GM12878 (cell line): Measurements from ENCODE around the gene CDC20B. TPM values are rescaled to one million over a fixed set of nuclear protein-coding genes. Genes with fewer than 3 reads are reported as not detected.

ENCODE experiments used
- ATAC-seq: fragments of 200-7000 bp; cut with Tn5 transposase; 3 replicates; pipeline ENCODE4 v1.9.1; 2020; ENCODE audit warnings: mild to moderate bottlenecking, moderate library complexity
- BruUV-seq: library from RNA; stranded (reverse); fragments of 400-500 nt; replicated peaks from 2 replicates; lab custom pipeline; 2021; lab: Mats Ljungman, UMichigan
- CTCF ChIA-PET: fragments of 300-600 bp; sonication (Branson Sonifier 250); formaldehyde crosslinking; extraction: SDS; loops from one replicate; lab custom pipeline; 2021; ENCODE audit warnings: inconsistent platforms; lab: Yijun Ruan, JAX
- POLR2A ChIA-PET: fragments of 350-600 bp; formaldehyde crosslinking; extraction: SDS; loops from one replicate; lab custom pipeline; 2021; ENCODE audit warnings: inconsistent platforms; lab: Charles Lee
- RAD21 ChIA-PET: fragments of 300-600 bp; sonication (Branson Sonifier 250); formaldehyde crosslinking; loops from one replicate; lab custom pipeline; 2023; ENCODE audit warnings: antibody characterized with exemption; ENCODE audit not compliant: unreplicated experiment; lab: Charles Lee
- SMC1A ChIA-PET: fragments of 300-600 bp; sonication (Branson Sonifier 250); formaldehyde crosslinking; loops from one replicate; lab custom pipeline; 2023; ENCODE audit not compliant: unreplicated experiment, uncharacterized antibody; lab: Charles Lee
- DNase-seq: peaks from one replicate; pipeline ENCODE4 v3.0.0-alpha.2; 2011; ENCODE audit warnings: low read depth, low spot score
- FAIRE-seq: peaks from 3 replicates; lab custom pipeline; 2011; peaks lifted over from hg19 to GRCh38; lab: Jason Lieb, UNC
- H2AFZ ChIP-seq: 2 replicates; pipeline ENCODE4 v1.6.0; 2011; ENCODE audit warnings: low read depth, low read length, control low read depth; ENCODE audit not compliant: control insufficient read depth
- H3K27ac ChIP-seq: 2 replicates; pipeline ENCODE4 v1.5.1; 2011; ENCODE audit warnings: control low read depth; ENCODE audit not compliant: control insufficient read depth, insufficient read depth
- H3K27me3 ChIP-seq, 2 experiments: replicated peaks in 1 of 2; 2 replicates each; pipeline versions ENCODE4 v1.6.0 to v1.6.1; 2011; ENCODE audit warnings: low read length in 1 of 2; ENCODE audit not compliant: control insufficient read depth in 2 of 2, insufficient read depth in 2 of 2
- H3K36me3 ChIP-seq, 2 experiments: 2 replicates each; pipeline ENCODE4 v1.5.1; 2011; ENCODE audit warnings: low read length in 1 of 2; ENCODE audit not compliant: control insufficient read depth in 2 of 2, insufficient read depth in 2 of 2
- H3K4me1 ChIP-seq: 2 replicates; pipeline ENCODE4 v1.6.1; 2011; ENCODE audit warnings: mild to moderate bottlenecking, low read length, moderate library complexity, mixed read lengths; ENCODE audit not compliant: control insufficient read depth, insufficient read depth
- H3K4me2 ChIP-seq: 2 replicates; pipeline ENCODE4 v1.6.0; 2011; ENCODE audit warnings: control low read depth; ENCODE audit not compliant: control insufficient read depth, insufficient read depth
- H3K4me3 ChIP-seq: fragments of 200-600 bp; sonication (generic); 2 replicates; pipeline ENCODE4 v1.5.1; 2016
- H3K79me2 ChIP-seq: 2 replicates; pipeline ENCODE4 v1.6.0; 2011; ENCODE audit warnings: low read length; ENCODE audit not compliant: control insufficient read depth, insufficient read depth
- H3K9ac ChIP-seq: 2 replicates; pipeline ENCODE4 v1.8.0; 2011; ENCODE audit warnings: low read length, control low read depth, mixed read lengths; ENCODE audit not compliant: control insufficient read depth, insufficient read depth
- H3K9me3 ChIP-seq: replicated peaks from 3 replicates; pipeline ENCODE4 v1.5.1; 2011; ENCODE audit warnings: mild to moderate bottlenecking, low read length; ENCODE audit not compliant: control insufficient read depth, insufficient read depth
- H4K20me1 ChIP-seq: 2 replicates; pipeline ENCODE4 v1.6.0; 2011; ENCODE audit not compliant: control insufficient read depth, insufficient read depth
- BHLHE40 ChIP-seq, 2 experiments: fragments of 450-650 bp in 1 of 2; IDR thresholded peaks; 2 replicates each; pipeline ENCODE4 v1.6.1; 2011 to 2017; ENCODE audit warnings: low read depth in 2 of 2, borderline replicate concordance in 1 of 2, improper control_type of control experiment in 1 of 2, low read length in 1 of 2, mild to moderate bottlenecking in 1 of 2
- BMI1 ChIP-seq: fragments of 450-650 bp; IDR thresholded peaks from 2 replicates; pipeline ENCODE4 v1.6.1; 2016; ENCODE audit warnings: mild to moderate bottlenecking, moderate library complexity, borderline replicate concordance
- DPF2 ChIP-seq: fragments of 450-650 bp; IDR thresholded peaks from 2 replicates; pipeline ENCODE4 v1.6.1; 2017; ENCODE audit warnings: mild to moderate bottlenecking
- JUND ChIP-seq: IDR thresholded peaks from 2 replicates; pipeline ENCODE4 v1.6.1; 2012; ENCODE audit warnings: low read depth, mild to moderate bottlenecking, low read length, improper control_type of control experiment, moderate library complexity
- KAT2A ChIP-seq: conservative IDR thresholded peaks from 2 replicates; pipeline ENCODE4 v1.6.1; 2011; ENCODE audit warnings: low read depth, low read length; ENCODE audit not compliant: control insufficient read depth
- KDM1A ChIP-seq: fragments of 200-600 bp; sonication (generic); IDR thresholded peaks from 2 replicates; pipeline ENCODE4 v1.6.1; 2016; ENCODE audit warnings: borderline replicate concordance
- NFXL1 ChIP-seq: fragments of 450-650 bp; IDR thresholded peaks from 2 replicates; pipeline ENCODE4 v1.6.1; 2017; ENCODE audit warnings: antibody characterized with exemption, mild to moderate bottlenecking, borderline replicate concordance
- POLR2AphosphoS2 ChIP-seq: IDR thresholded peaks from 2 replicates; pipeline ENCODE4 v1.6.1; 2011; ENCODE audit warnings: low read depth, mild to moderate bottlenecking, low read length, improper control_type of control experiment, moderate library complexity
- RELA ChIP-seq: fragments of 450-650 bp; IDR thresholded peaks from 2 replicates; pipeline ENCODE4 v1.8.0; 2014; ENCODE audit warnings: borderline replicate concordance; ENCODE audit not compliant: partially characterized antibody
- SP1 ChIP-seq: IDR thresholded peaks from one replicate; pipeline ENCODE4 v1.6.1; 2011; ENCODE audit warnings: low read depth, low read length
- SREBF1 ChIP-seq: IDR thresholded peaks from 2 replicates; pipeline ENCODE4 v1.6.1; 2012; ENCODE audit warnings: mild to moderate bottlenecking, low read length
- TBL1XR1 ChIP-seq: IDR thresholded peaks from 2 replicates; pipeline ENCODE4 v1.6.1; 2012; ENCODE audit warnings: low read depth, low read length, improper control_type of control experiment
- WGBS: methylation state at CpG from one replicate; pipeline ENCODE4 v1.1.6; 2016; ENCODE audit warnings: low lambda C conversion rate; ENCODE audit not compliant: insufficient replicate concordance, insufficient coverage; ENCODE audit errors: missing lambda C conversion rate; 5-methylcytosine and 5-hydroxymethylcytosine counted together
- in situ Hi-C: fragments of 300-500 bp; cut with MboI; formaldehyde crosslinking; loops from 9 replicates; pipeline ENCODE4 v1.14.3; 2018; ENCODE audit warnings: mixed read lengths
- intact Hi-C: fragments of 100-400 bp; cut with micrococcal nuclease; formaldehyde crosslinking; loops from one replicate; pipeline ENCODE4 v1.14.2; 2022; ENCODE audit not compliant: unreplicated experiment
- polyA plus RNA-seq, 11 experiments: library from polyadenylated mRNA; depleted of rRNA in 4 of 11; unstranded in 6 of 11; stranded (reverse) in 5 of 11; fragments of >200 nt; fragmentation: Nextera tagmentation in 4 of 11; fragmentation: Illumina TruSeq in 1 of 11; extraction: Ambion mirVana in 4 of 11; extraction: Trizol in 1 of 11; gene quantifications; 1 replicate in 1 of 11; 2 replicates in 10 of 11; pipeline versions ENCODE4 v1.2.1 to v1.2.3, GENCODE V29; 2011 to 2016; ENCODE audit warnings: inconsistent platforms in 2 of 11, missing spikeins in 2 of 11, low read depth in 1 of 11
- total RNA-seq, 4 experiments: library from RNA; depleted of rRNA in 3 of 4; stranded (reverse); fragments of >200 nt in 3 of 4; fragmentation: Illumina TruSeq in 1 of 4; extraction: Trizol in 1 of 4; gene quantifications; 2 replicates each; pipeline versions ENCODE4 v1.2.1 to v1.2.3, GENCODE V29; 2013 to 2021

Gene CDC20B
- total and polyA plus RNA-seq, 10 of the 15 experiments (the other 5 are each of a cell fraction or from before 2014, with no cell fraction given) = 0.05 to 0.11 TPM; not detected in 8

GRCh38 chr5:55104946-55105701 lies 67.9 kb downstream of the CDC20B start (continued):
- no peak for TF ChIP-seq RELA
- TF ChIP-seq JUND = no peak
- no peak for TF ChIP-seq SREBF1
- no peak for TF ChIP-seq BHLHE40 (IDR thresholded peaks at IDR 0.05; ENCODE audit: borderline replicate concordance in 1 of 2, low read depth in 2 of 2, low read length in 1 of 2)

- ChIA-PET POLR2A (no interaction called here), CTCF (no interaction called here), RAD21 (no interaction called here), SMC1A (no interaction called here)
- ATAC-seq = no peak
- TF ChIP-seq BMI1 (no peak), POLR2AphosphoS2 (no peak), KDM1A (no peak), KAT2A (no peak), SP1 (no peak), NFXL1 (no peak), DPF2 (no peak), TBL1XR1 (no peak)
- in situ Hi-C loops (no loop called here), intact Hi-C loops (no loop called here)
- Histone ChIP-seq H3K36me3 (no peaks in the 10 kb centered on the region), H3K4me3 (no peak overlapping the region), H3K27ac (no peak overlapping the region), H3K9me3 (no peaks in the 10 kb centered on the region), H2AFZ (no peak overlapping the region), H3K27me3 (no peaks in the 10 kb centered on the region), H3K9ac (no peak overlapping the region), H3K79me2 (no peaks in the 10 kb centered on the region), H4K20me1 (no peaks in the 10 kb centered on the region), H3K4me1 (no peaks in the 10 kb centered on the region), H3K4me2 (no peak overlapping the region)
- no peak for DNase-seq
- FAIRE-seq = no peak
- 35% methylated on average over 2 of the region's 2 CpGs for WGBS
- no TSS peak for BruUV-seq
Observed at GRCh38 chr5:55104036-55104772, 68.8 kb downstream of the CDC20B start.
